IPS-11a (cell line): ENCODE measurements around the gene MGAT4A.

Source experiments
- H3K4me3 ChIP-seq: one replicate; pipeline ENCODE4 v1.5.1; 2013; ENCODE audit warnings: low read depth, low read length, control low read depth

Gene MGAT4A

GRCh38 chr2:98731041-98731893 is at the start of gene MGAT4A:
MGAT4A (minus strand) TSS chr2:98731132; CDS start chr2:98726332, 4,800 bp downstream.
- peak within 1 kb of the TSS; percentile 53 for H3K4me3 ChIP-seq

GRCh38 chr2:98778741-98779483 is 48.0 kb upstream of the MGAT4A start:
- no peak overlapping the region for H3K4me3 ChIP-seq

- no peak overlapping the region for H3K4me3 ChIP-seq
These were observed 47.2 kb upstream of the MGAT4A start for GRCh38 chr2:98778151-98778550.

GRCh38 chr2:98777710-98778109 is 46.8 kb upstream of the MGAT4A start:
- H3K4me3 ChIP-seq = no peak overlapping the region

- H3K4me3 ChIP-seq = no peak overlapping the region
These were observed 46.1 kb upstream of the MGAT4A start for GRCh38 chr2:98777076-98777475.

GRCh38 chr2:98776136-98776535 is 45.2 kb upstream of the MGAT4A start:
- no peak overlapping the region for H3K4me3 ChIP-seq

- no peak overlapping the region for H3K4me3 ChIP-seq
These were observed 44.4 kb upstream of the MGAT4A start for GRCh38 chr2:98775146-98775986.

GRCh38 chr2:98773907-98774306 is 43.0 kb upstream of the MGAT4A start:
- H3K4me3 ChIP-seq = no peak overlapping the region

GRCh38 chr2:98773169-98773568 is 42.2 kb upstream of the MGAT4A start:
- H3K4me3 ChIP-seq = no peak overlapping the region

- no peak overlapping the region for H3K4me3 ChIP-seq
These were observed 41.6 kb upstream of the MGAT4A start for GRCh38 chr2:98772536-98772935.

- no peak overlapping the region for H3K4me3 ChIP-seq
These were observed 41.0 kb upstream of the MGAT4A start for GRCh38 chr2:98771721-98772524.

- H3K4me3 ChIP-seq = no peak overlapping the region
These were observed 40.3 kb upstream of the MGAT4A start for GRCh38 chr2:98771264-98771663.

- H3K4me3 ChIP-seq = no peak overlapping the region
These were observed 38.9 kb upstream of the MGAT4A start for GRCh38 chr2:98769784-98770183.

GRCh38 chr2:98769114-98769476 is 38.2 kb upstream of the MGAT4A start:
- H3K4me3 ChIP-seq = no peak overlapping the region

GRCh38 chr2:98768384-98769113 is 37.6 kb upstream of the MGAT4A start:
- no peak overlapping the region for H3K4me3 ChIP-seq

- H3K4me3 ChIP-seq = no peak overlapping the region
These were observed 33.6 kb upstream of the MGAT4A start for GRCh38 chr2:98764499-98764898.

GRCh38 chr2:98763209-98763951 is 32.4 kb upstream of the MGAT4A start:
- no peak overlapping the region for H3K4me3 ChIP-seq

GRCh38 chr2:98761909-98762308 is 31.0 kb upstream of the MGAT4A start:
- H3K4me3 ChIP-seq = no peak overlapping the region

GRCh38 chr2:98761267-98761781 is 30.4 kb upstream of the MGAT4A start:
- no peak overlapping the region for H3K4me3 ChIP-seq
